PC-3 (cell line): ENCODE measurements around the gene FADD. TPM values are rescaled to one million over a fixed set of nuclear protein-coding genes. Genes with fewer than 3 reads are reported as not detected.
A peak's percentile ranks its signal among the peaks of the same experiment; 100 is the strongest.

Experiments used
- ATAC-seq: fragments of 200-7000 bp; cut with Tn5 transposase; 2 replicates; pipeline ENCODE4 v1.9.1; 2020; ENCODE audit warnings: mild to moderate bottlenecking, moderate library complexity
- BruUV-seq: library from RNA; stranded (reverse); fragments of 400-500 nt; replicated peaks from 2 replicates; lab custom pipeline; 2021; lab: Mats Ljungman, UMichigan
- CTCF ChIA-PET: fragments of 300-600 bp; sonication (Branson Sonifier 250); formaldehyde crosslinking; loops from one replicate; lab custom pipeline; 2022; ENCODE audit warnings: antibody characterized with exemption; lab: Charles Lee
- POLR2A ChIA-PET: fragments of 300-600 bp; sonication (Branson Sonifier 250); formaldehyde crosslinking; loops from one replicate; lab custom pipeline; 2022; ENCODE audit warnings: antibody characterized with exemption; ENCODE audit not compliant: unreplicated experiment; lab: Charles Lee
- DNase-seq: peaks from one replicate; pipeline ENCODE4 v3.0.0-alpha.2; 2015
- H2AFZ ChIP-seq: fragments of 300-600 bp; sonication (generic); 2 replicates; pipeline ENCODE4 v1.6.0; 2016; ENCODE audit warnings: antibody characterized with exemption, low read length
- H3F3A ChIP-seq: fragments of 300-600 bp; sonication (generic); one replicate; pipeline ENCODE4 v1.6.0; 2017; ENCODE audit warnings: antibody characterized with exemption, low read length, control low read depth, mild to moderate bottlenecking; ENCODE audit not compliant: unreplicated experiment
- H3K27ac ChIP-seq: fragments of 300-600 bp; sonication (generic); 2 replicates; pipeline ENCODE4 v1.5.1; 2016; ENCODE audit warnings: mild to moderate bottlenecking, low read length
- H3K27me3 ChIP-seq: fragments of 300-600 bp; sonication (generic); 2 replicates; pipeline ENCODE4 v1.6.1; 2016; ENCODE audit warnings: low read length, mixed read lengths
- H3K36me3 ChIP-seq: fragments of 300-600 bp; sonication (generic); 2 replicates; pipeline ENCODE4 v1.6.1; 2016; ENCODE audit warnings: low read depth, mixed run types, low read length, mixed read lengths
- H3K4me1 ChIP-seq: fragments of 300-600 bp; sonication (generic); 2 replicates; pipeline ENCODE4 v1.5.1; 2016; ENCODE audit warnings: low read length; ENCODE audit not compliant: insufficient read depth
- H3K4me2 ChIP-seq: fragments of 300-600 bp; sonication (generic); 2 replicates; pipeline ENCODE4 v1.6.0; 2016; ENCODE audit warnings: low read length
- H3K4me3 ChIP-seq: fragments of 300-600 bp; sonication (generic); 2 replicates; pipeline ENCODE4 v1.5.1; 2016; ENCODE audit warnings: mild to moderate bottlenecking, low read length, mixed read lengths
- H3K79me2 ChIP-seq: fragments of 300-600 bp; sonication (generic); 2 replicates; pipeline ENCODE4 v1.6.1; 2017; ENCODE audit warnings: low read length, mixed read lengths
- H3K9ac ChIP-seq: fragments of 300-600 bp; sonication (generic); 2 replicates; pipeline ENCODE4 v1.6.0; 2016; ENCODE audit warnings: mild to moderate bottlenecking, low read length
- H3K9me2 ChIP-seq: fragments of 300-600 bp; sonication (generic); replicated peaks from 2 replicates; pipeline ENCODE4 v1.6.1; 2016; ENCODE audit warnings: mixed run types, low read length, mixed read lengths
- H3K9me3 ChIP-seq: fragments of 300-600 bp; sonication (generic); 2 replicates; pipeline ENCODE4 v1.6.1; 2016; ENCODE audit warnings: low read length, mixed read lengths
- H4K20me1 ChIP-seq: fragments of 300-600 bp; sonication (generic); 2 replicates; pipeline ENCODE4 v1.6.1; 2016; ENCODE audit warnings: low read length, mixed read lengths
- EZH2 ChIP-seq: fragments of 300-600 bp; sonication (generic); IDR thresholded peaks from one replicate; pipeline ENCODE4 v1.6.1; 2017; ENCODE audit warnings: antibody characterized with exemption, mild to moderate bottlenecking, low read length; ENCODE audit not compliant: unreplicated experiment
- EZH2phosphoT487 ChIP-seq: fragments of 300-600 bp; sonication (generic); IDR thresholded peaks from 2 replicates; pipeline ENCODE4 v1.6.1; 2018; ENCODE audit warnings: mild to moderate bottlenecking, antibody characterized with exemption, low read length, borderline replicate concordance
- intact Hi-C: fragments of 100-400 bp; cut with micrococcal nuclease; formaldehyde crosslinking; loops from 2 replicates; pipeline ENCODE4 v1.9.0; 2023
- total RNA-seq: library from RNA; depleted of rRNA; stranded (reverse); fragments of >200 nt; gene quantifications from 2 replicates; pipeline ENCODE4 v1.2.3, GENCODE V29; 2014
- TF ChIP-seq, protein P1 (sequence below): fragments of 300-600 bp; sonication (generic); conservative IDR thresholded peaks from 2 replicates; pipeline ENCODE4 v1.5.1; 2017; ENCODE audit warnings: antibody characterized with exemption, low read depth, mild to moderate bottlenecking, low read length

FADD gene
- total RNA-seq, 1 experiment from 2014 or later = 79.5 TPM

GRCh38 chr11:70203751-70204465 lies 812 bp downstream of the FADD start:
- peak overlapping the region; percentile 96 for H3K27ac ChIP-seq
- intact Hi-C loops = loop anchor here (1.0 kb wide), 2 partner anchors 29 to 66 kb away; partner anchors contain the start of gene PPFIA1
- H3K36me3 ChIP-seq = peaks cover 36% of the 10 kb centered on the region
- no peaks in the 10 kb centered on the region for H3K9me2 ChIP-seq
- DNase-seq = peak; percentile 97
- H4K20me1 ChIP-seq = peaks cover 41% of the 10 kb centered on the region
- no peaks in the 10 kb centered on the region for H3K9me3 ChIP-seq
- no peaks in the 10 kb centered on the region for H3F3A ChIP-seq
- peak overlapping the region; percentile 50 for H2AFZ ChIP-seq
- no peak for TF ChIP-seq EZH2
- no peak for TF ChIP-seq EZH2phosphoT487
- TF ChIP-seq, protein P1, sequence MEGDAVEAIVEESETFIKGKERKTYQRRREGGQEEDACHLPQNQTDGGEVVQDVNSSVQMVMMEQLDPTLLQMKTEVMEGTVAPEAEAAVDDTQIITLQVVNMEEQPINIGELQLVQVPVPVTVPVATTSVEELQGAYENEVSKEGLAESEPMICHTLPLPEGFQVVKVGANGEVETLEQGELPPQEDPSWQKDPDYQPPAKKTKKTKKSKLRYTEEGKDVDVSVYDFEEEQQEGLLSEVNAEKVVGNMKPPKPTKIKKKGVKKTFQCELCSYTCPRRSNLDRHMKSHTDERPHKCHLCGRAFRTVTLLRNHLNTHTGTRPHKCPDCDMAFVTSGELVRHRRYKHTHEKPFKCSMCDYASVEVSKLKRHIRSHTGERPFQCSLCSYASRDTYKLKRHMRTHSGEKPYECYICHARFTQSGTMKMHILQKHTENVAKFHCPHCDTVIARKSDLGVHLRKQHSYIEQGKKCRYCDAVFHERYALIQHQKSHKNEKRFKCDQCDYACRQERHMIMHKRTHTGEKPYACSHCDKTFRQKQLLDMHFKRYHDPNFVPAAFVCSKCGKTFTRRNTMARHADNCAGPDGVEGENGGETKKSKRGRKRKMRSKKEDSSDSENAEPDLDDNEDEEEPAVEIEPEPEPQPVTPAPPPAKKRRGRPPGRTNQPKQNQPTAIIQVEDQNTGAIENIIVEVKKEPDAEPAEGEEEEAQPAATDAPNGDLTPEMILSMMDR = no peak
- BruUV-seq = TSS peak; percentile 76
- POLR2A ChIA-PET = no interaction called here
- H3K9ac ChIP-seq = peak overlapping the region; percentile 99
- peak overlapping the region; percentile 83 for H3K4me2 ChIP-seq
- H3K27me3 ChIP-seq = no peaks in the 10 kb centered on the region
- H3K79me2 ChIP-seq = peaks cover 48% of the 10 kb centered on the region
- H3K4me1 ChIP-seq = peaks cover 22% of the 10 kb centered on the region
- CTCF ChIA-PET = no interaction called here
- H3K4me3 ChIP-seq = peak overlapping the region; percentile 76
- ATAC-seq = peak; percentile 66

GRCh38 chr11:70204466-70204799 lies 1.3 kb downstream of the FADD start:
- ChIA-PET CTCF (no interaction called here), POLR2A (no interaction called here)
- BruUV-seq = no TSS peak

More at GRCh38 chr11:70204466-70204799, 1.3 kb downstream of the FADD start:
- peaks cover 36% of the 10 kb centered on the region for H3K36me3 ChIP-seq
- peak overlapping the region; percentile 83 for H3K4me2 ChIP-seq
- DNase-seq (no peak), ATAC-seq (no peak)
- H3K4me3 ChIP-seq = peak overlapping the region; percentile 76
- H3K4me1 ChIP-seq = peaks cover 26% of the 10 kb centered on the region
- peaks cover 48% of the 10 kb centered on the region for H3K79me2 ChIP-seq
- H3F3A ChIP-seq = peaks cover 2% of the 10 kb centered on the region
- intact Hi-C loops = no loop called here
- no peaks in the 10 kb centered on the region for H3K9me3 ChIP-seq
- TF ChIP-seq, protein P1 = no peak
- TF ChIP-seq EZH2 (no peak), EZH2phosphoT487 (no peak)
- no peak overlapping the region for H2AFZ ChIP-seq
- H3K27me3 ChIP-seq = no peaks in the 10 kb centered on the region
- peak overlapping the region; percentile 96 for H3K27ac ChIP-seq
- no peaks in the 10 kb centered on the region for H3K9me2 ChIP-seq
- H3K9ac ChIP-seq = peak overlapping the region; percentile 99
- peaks cover 46% of the 10 kb centered on the region for H4K20me1 ChIP-seq
